H9 (cell line): ENCODE data around the gene CARD19. TPM values are rescaled to one million over a fixed set of nuclear protein-coding genes. Genes with fewer than 3 reads are reported as not detected.

Experiments used
- DNase-seq: peaks from one replicate; pipeline ENCODE4 v3.0.0-alpha.2; 2017
- H2AFZ ChIP-seq: one replicate; pipeline ENCODE4 v1.6.1; 2013; ENCODE audit warnings: mild to moderate bottlenecking, low read length, control low read depth, moderate library complexity
- H2AK5ac ChIP-seq: 2 replicates; pipeline ENCODE4 v1.6.1; 2013; ENCODE audit warnings: low read length, control low read depth, mixed read lengths; ENCODE audit not compliant: insufficient read length
- H2BK120ac ChIP-seq: one replicate; pipeline ENCODE4 v1.6.1; 2013; ENCODE audit warnings: low read depth, mild to moderate bottlenecking, low read length, control low read depth, inconsistent platforms; ENCODE audit not compliant: poor library complexity, severe bottlenecking
- H2BK12ac ChIP-seq: 2 replicates; pipeline ENCODE4 v1.6.1; 2013; ENCODE audit warnings: low read length, control low read depth, mixed read lengths, low read depth; ENCODE audit not compliant: insufficient read length
- H2BK15ac ChIP-seq: 2 replicates; pipeline ENCODE4 v1.6.1; 2013; ENCODE audit warnings: low read depth, low read length, control low read depth
- H2BK20ac ChIP-seq: one replicate; pipeline ENCODE4 v1.6.1; 2013; ENCODE audit warnings: low read depth, mild to moderate bottlenecking, low read length, control low read depth, inconsistent platforms; ENCODE audit not compliant: poor library complexity, severe bottlenecking
- H2BK5ac ChIP-seq: 2 replicates; pipeline ENCODE4 v1.6.1; 2013; ENCODE audit warnings: low read length, control low read depth, mixed read lengths; ENCODE audit not compliant: insufficient read length
- H3K14ac ChIP-seq: 2 replicates; pipeline ENCODE4 v1.6.1; 2013; ENCODE audit warnings: low read length, control low read depth; ENCODE audit not compliant: insufficient read depth
- H3K18ac ChIP-seq: 2 replicates; pipeline ENCODE4 v1.6.1; 2013; ENCODE audit warnings: low read depth, mild to moderate bottlenecking, mixed read lengths, low read length, control low read depth; ENCODE audit not compliant: insufficient read length
- H3K23ac ChIP-seq: 2 replicates; pipeline ENCODE4 v1.6.1; 2013; ENCODE audit warnings: low read length, control low read depth, mixed read lengths, low read depth; ENCODE audit not compliant: insufficient read length
- H3K23me2 ChIP-seq: 2 replicates; pipeline ENCODE4 v1.6.1; 2013; ENCODE audit warnings: low read depth, mild to moderate bottlenecking, mixed read lengths, low read length, control low read depth; ENCODE audit not compliant: insufficient read length, poor library complexity, severe bottlenecking
- H3K27ac ChIP-seq: 2 replicates; pipeline ENCODE4 v1.5.1; 2013; ENCODE audit warnings: low read length, control low read depth, mixed read lengths, low read depth; ENCODE audit not compliant: insufficient read length
- H3K27me3 ChIP-seq: 2 replicates; pipeline ENCODE4 v1.6.1; 2013; ENCODE audit warnings: low read length, control low read depth, inconsistent platforms; ENCODE audit not compliant: insufficient read depth
- H3K4ac ChIP-seq: 2 replicates; pipeline ENCODE4 v1.6.1; 2013; ENCODE audit warnings: low read depth, mild to moderate bottlenecking, control low read depth, inconsistent platforms, low read length, moderate library complexity
- H3K4me1 ChIP-seq: 2 replicates; pipeline ENCODE4 v1.6.1; 2013; ENCODE audit warnings: low read length, control low read depth, inconsistent platforms; ENCODE audit not compliant: insufficient read depth
- H3K4me2 ChIP-seq: 2 replicates; pipeline ENCODE4 v1.6.1; 2013; ENCODE audit warnings: low read length, control low read depth, mixed read lengths; ENCODE audit not compliant: insufficient read length, insufficient read depth
- H3K56ac ChIP-seq: 2 replicates; pipeline ENCODE4 v1.6.1; 2013; ENCODE audit warnings: low read depth, mild to moderate bottlenecking, mixed read lengths, low read length, control low read depth; ENCODE audit not compliant: insufficient read length
- H3K79me1 ChIP-seq: 2 replicates; pipeline ENCODE4 v1.6.1; 2013; ENCODE audit warnings: low read depth, mild to moderate bottlenecking, moderate library complexity, low read length, control low read depth, inconsistent platforms; ENCODE audit not compliant: insufficient read depth, poor library complexity, severe bottlenecking
- H3K79me2 ChIP-seq: 2 replicates; pipeline ENCODE4 v1.6.1; 2013; ENCODE audit warnings: low read length, control low read depth, inconsistent platforms; ENCODE audit not compliant: insufficient read depth
- H3K9ac ChIP-seq: 2 replicates; pipeline ENCODE4 v1.6.1; 2013; ENCODE audit warnings: low read length, control low read depth, mixed read lengths; ENCODE audit not compliant: insufficient read length; ENCODE audit errors: extremely low read depth
- H3K9me3 ChIP-seq: one replicate; pipeline ENCODE4 v1.6.1; 2013; ENCODE audit warnings: low read depth, low read length, inconsistent platforms; ENCODE audit not compliant: control insufficient read depth
- H3T11ph ChIP-seq: one replicate; pipeline ENCODE4 v1.6.1; 2013; ENCODE audit warnings: mild to moderate bottlenecking, low read length, control low read depth, inconsistent platforms
- H4K20me1 ChIP-seq: one replicate; pipeline ENCODE4 v1.6.1; 2013; ENCODE audit not compliant: control insufficient read depth, insufficient read length, insufficient read depth
- H4K5ac ChIP-seq: 2 replicates; pipeline ENCODE4 v1.6.1; 2013; ENCODE audit warnings: low read depth, mild to moderate bottlenecking, mixed read lengths, low read length, control low read depth; ENCODE audit not compliant: insufficient read length
- H4K8ac ChIP-seq: replicated peaks from 2 replicates; pipeline ENCODE4 v1.6.1; 2013; ENCODE audit warnings: low read length, control low read depth, mixed read lengths, low read depth; ENCODE audit not compliant: insufficient read length
- H4K91ac ChIP-seq: 2 replicates; pipeline ENCODE4 v1.6.1; 2013; ENCODE audit warnings: low read depth, mild to moderate bottlenecking, moderate library complexity, mixed read lengths, low read length, control low read depth; ENCODE audit not compliant: insufficient read length
- H3K27ac Mint-ChIP-seq, 3 experiments: 2 replicates in 2 of 3; 3 replicates in 1 of 3; pipeline ENCODE4 v1.8.0; 2020 to 2021; ENCODE audit warnings: mixed read lengths in 3 of 3, mild to moderate bottlenecking in 1 of 3, moderate library complexity in 1 of 3
- H3K27me3 Mint-ChIP-seq: 2 replicates; pipeline ENCODE4 v1.8.0; 2021; ENCODE audit warnings: low read depth, mild to moderate bottlenecking, moderate library complexity, mixed read lengths
- H3K36me3 Mint-ChIP-seq, 3 experiments: 2 replicates in 2 of 3; 3 replicates in 1 of 3; pipeline ENCODE4 v1.8.0; 2020 to 2021; ENCODE audit warnings: low read depth in 3 of 3, mixed read lengths in 3 of 3; ENCODE audit not compliant: insufficient read depth in 1 of 3
- H3K4me1 Mint-ChIP-seq, 2 experiments: 2 replicates each; pipeline ENCODE4 v1.8.0; 2020; ENCODE audit warnings: mixed read lengths in 2 of 2
- H3K4me3 Mint-ChIP-seq, 2 experiments: 2 replicates in 1 of 2; 3 replicates in 1 of 2; pipeline ENCODE4 v1.8.0; 2020 to 2021; ENCODE audit warnings: mild to moderate bottlenecking in 2 of 2, mixed read lengths in 2 of 2, moderate library complexity in 1 of 2
- H3K9me3 Mint-ChIP-seq, 2 experiments: 2 replicates in 1 of 2; 3 replicates in 1 of 2; pipeline ENCODE4 v1.8.0; 2020; ENCODE audit warnings: mild to moderate bottlenecking in 2 of 2, mixed read lengths in 2 of 2, moderate library complexity in 1 of 2
- CTCF ChIP-seq: fragments of 200-600 bp; sonication (generic); conservative IDR thresholded peaks from 3 replicates; pipeline ENCODE4 v1.8.0; 2021; ENCODE audit warnings: antibody characterized with exemption, mild to moderate bottlenecking
- WGBS: extraction: QIAGEN DNeasy Blood & Tissue Kit; methylation state at CpG from one replicate; pipeline ENCODE4 v1.1.7; 2013; ENCODE audit warnings: missing lambda C conversion rate, low lambda C conversion rate, mixed read lengths; ENCODE audit not compliant: insufficient read length; ENCODE audit errors: extremely low coverage; 5-methylcytosine and 5-hydroxymethylcytosine counted together
- total RNA-seq: library from RNA; stranded (reverse); gene quantifications from 2 replicates; pipeline ENCODE4 v1.2.1, GENCODE V29; 2021

The CARD19 gene
- total RNA-seq, 1 experiment from 2014 or later = 21.4 TPM

GRCh38 chr9:93076792-93077128, 19.3 kb upstream of the CARD19 start:
- H3K4me1 ChIP-seq = no peaks in the 10 kb centered on the region
- Mint-ChIP-seq H3K36me3 (no peaks in the 10 kb centered on the region; a peak in 1 of 7 replicates), H3K4me3 (no peak overlapping the region), H3K27ac (no peak overlapping the region), H3K27me3 (no peaks in the 10 kb centered on the region), H3K4me1 (no peaks in the 10 kb centered on the region), H3K9me3 (no peaks in the 10 kb centered on the region)
- no peak overlapping the region for H4K91ac ChIP-seq
- no peak overlapping the region for H2BK20ac ChIP-seq
- no peak overlapping the region for H2AFZ ChIP-seq
- no peak for DNase-seq
- H3K56ac ChIP-seq = no peak overlapping the region
- no peak overlapping the region for H2AK5ac ChIP-seq
- TF ChIP-seq CTCF = no peak
- H2BK12ac ChIP-seq = no peak overlapping the region
- no peaks in the 10 kb centered on the region for H3K9me3 ChIP-seq
- H3K4me2 ChIP-seq = no peak overlapping the region
- no peaks in the 10 kb centered on the region for H3K23me2 ChIP-seq
- no peak overlapping the region for H4K5ac ChIP-seq
- no peaks in the 10 kb centered on the region for H3K27me3 ChIP-seq
- no peak overlapping the region for H3K18ac ChIP-seq
- no peaks in the 10 kb centered on the region for H3K79me2 ChIP-seq
- WGBS = no CpG with 5 or more reads among the region's 2 CpGs
- no peak overlapping the region for H3K23ac ChIP-seq
- no peaks in the 10 kb centered on the region for H3K79me1 ChIP-seq
- H3K9ac ChIP-seq = no peak overlapping the region
- no peak overlapping the region for H2BK5ac ChIP-seq
- H2BK15ac ChIP-seq = no peak overlapping the region
- no peaks in the 10 kb centered on the region for H4K20me1 ChIP-seq
- no peak overlapping the region for H3K14ac ChIP-seq
- no peak overlapping the region for H3K4ac ChIP-seq
- H4K8ac ChIP-seq = no peak overlapping the region
- H3T11ph ChIP-seq = no peak overlapping the region
- H3K27ac ChIP-seq = no peak overlapping the region
- no peak overlapping the region for H2BK120ac ChIP-seq
